HG02840 (cell line): ENCODE data around the gene MOV10L1.

ENCODE experiments used
- ATAC-seq: cut with Tn5 transposase; IDR thresholded peaks from one replicate; pipeline ENCODE4 v1.9.1; 2021; ENCODE audit warnings: mild to moderate bottlenecking, moderate library complexity, moderate number of reproducible peaks; ENCODE audit not compliant: unreplicated experiment, low FRiP score

MOV10L1 gene

DNA sequence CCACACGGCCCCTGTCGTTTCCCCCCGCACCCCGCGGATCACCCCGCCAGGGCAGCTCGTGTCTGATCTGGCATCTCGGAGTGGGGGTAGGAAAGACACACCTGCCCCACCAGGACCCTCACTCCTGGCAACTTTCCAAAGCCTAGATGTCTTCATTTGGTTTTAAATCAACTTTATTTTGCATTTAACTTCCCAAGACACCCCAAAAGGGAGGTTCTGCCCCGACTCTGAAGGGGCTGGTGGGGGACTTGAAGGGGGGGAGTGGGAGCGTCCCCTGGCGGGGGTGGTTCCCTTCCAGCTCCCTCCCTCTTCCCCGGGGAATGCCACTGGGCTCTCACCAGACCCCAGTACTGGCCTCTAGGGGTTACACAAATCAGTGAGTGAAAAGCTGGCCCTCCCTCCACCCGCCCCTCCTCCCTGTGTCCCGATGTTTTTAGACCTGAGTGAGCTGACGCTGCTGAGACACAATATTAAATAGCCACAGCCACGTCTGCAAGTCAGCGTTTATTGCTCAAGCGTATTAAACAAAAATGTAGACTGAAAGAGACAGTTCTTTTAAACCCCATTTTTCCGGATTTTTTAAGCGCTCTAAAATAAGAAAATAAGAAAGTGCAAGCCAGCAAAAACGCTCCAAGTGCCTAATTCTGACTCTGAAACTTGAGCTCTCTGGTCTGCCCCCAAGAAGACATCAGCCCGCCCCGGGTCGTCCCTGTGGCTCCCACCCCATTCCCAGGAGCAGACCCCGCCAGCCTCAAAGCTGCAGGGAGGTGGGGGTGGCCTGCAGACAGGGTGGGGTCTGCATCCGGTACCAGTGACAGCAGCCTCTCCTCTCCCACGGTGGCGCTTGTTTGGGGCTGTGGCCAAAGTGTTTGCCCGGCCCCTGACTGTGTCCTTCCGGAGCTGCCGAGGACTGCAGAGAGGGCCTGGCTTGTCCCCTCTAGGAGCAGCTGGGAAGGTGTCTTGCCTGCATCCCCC is 30.6 kb upstream of the MOV10L1 start:
- ATAC-seq: no peak

- no peak for ATAC-seq
These were observed 29.9 kb upstream of the MOV10L1 start for GRCh38 chr22:50059881-50060262.

GRCh38 chr22:50060441-50061140 is 29.2 kb upstream of the MOV10L1 start:
- ATAC-seq: no peak

DNA sequence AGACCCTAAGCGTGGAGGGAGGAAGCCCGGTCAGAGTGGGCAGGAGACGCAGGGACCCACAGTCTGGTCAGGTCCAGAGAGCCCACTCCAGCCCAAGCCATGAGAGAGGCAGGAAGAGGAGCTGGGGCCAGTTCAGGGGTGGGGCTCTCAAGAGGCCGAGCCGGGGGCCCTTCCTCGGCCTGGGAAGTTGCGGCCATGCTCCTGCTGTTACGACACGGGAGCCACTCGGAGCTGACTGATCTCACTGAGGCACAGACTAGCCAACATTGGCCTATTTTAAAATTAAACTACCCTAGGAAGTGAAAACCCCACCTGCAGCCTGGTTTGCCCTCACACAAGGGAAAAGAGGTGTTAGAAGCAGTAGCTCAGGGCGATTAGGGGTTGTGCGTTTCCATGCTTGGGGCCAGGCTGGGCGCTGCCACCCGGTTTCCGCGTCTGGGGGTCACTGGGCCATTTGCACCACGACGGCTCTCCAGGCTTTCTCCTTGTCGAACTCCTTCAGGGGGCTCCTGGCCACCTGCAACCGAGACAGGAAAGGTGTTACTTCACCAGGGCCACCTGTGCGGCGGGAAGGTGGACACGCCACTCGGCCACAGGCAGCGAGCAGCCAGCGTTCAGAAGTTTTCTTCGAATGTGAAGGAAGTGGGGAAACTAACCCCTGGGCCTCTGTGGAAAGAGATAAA is 28.5 kb upstream of the MOV10L1 start:
- ATAC-seq: no peak

- no peak for ATAC-seq
These were observed 27.9 kb upstream of the MOV10L1 start for GRCh38 chr22:50061824-50062355.

GRCh38 chr22:50062509-50063135 is 27.2 kb upstream of the MOV10L1 start:
- ATAC-seq: no peak

GRCh38 chr22:50063589-50064393 is 26.0 kb upstream of the MOV10L1 start:
- ATAC-seq: no peak

DNA sequence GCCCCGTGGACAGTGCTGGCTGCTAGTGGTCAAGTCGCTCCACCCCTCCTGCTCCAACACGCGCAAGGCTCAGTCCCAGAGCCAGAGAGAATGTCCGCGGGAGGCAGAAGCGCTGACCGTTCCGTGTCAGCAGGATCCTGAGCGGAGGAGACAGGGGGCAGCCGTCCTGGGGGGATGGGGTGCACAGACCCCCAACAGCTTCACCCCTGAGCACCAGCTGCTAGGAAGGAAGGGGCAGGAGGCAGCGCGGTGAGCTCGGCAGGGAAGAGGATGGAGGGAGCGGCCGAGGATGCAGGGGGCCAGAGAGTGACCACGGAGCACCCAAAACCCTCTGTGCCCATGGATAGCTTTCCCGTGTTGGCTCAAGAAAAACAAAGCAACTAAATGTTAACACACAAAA is 25.4 kb upstream of the MOV10L1 start:
- no peak for ATAC-seq

- no peak for ATAC-seq
These were observed 22.6 kb upstream of the MOV10L1 start for GRCh38 chr22:50067244-50067643.

DNA sequence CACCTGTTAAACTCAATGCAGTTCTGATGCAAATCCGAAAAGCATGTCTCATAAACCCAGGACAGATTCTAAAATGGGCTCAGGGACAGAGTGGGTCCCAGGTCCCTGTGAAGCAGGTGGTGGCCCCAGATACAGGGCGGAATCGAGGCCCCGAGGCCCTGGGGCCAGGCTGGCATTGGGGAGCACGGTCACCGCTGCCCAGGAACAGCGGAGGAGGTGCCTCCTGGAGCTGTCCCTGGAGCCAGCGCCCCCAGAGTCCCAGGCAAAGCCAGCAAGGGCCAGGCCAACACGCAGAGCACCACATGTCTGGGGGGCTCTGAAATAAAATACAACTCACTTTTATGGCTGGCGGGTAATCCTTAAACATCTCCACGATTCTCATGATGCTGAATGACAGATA is 21.7 kb upstream of the MOV10L1 start:
- ATAC-seq: no peak

- ATAC-seq: no peak
These were observed 19.4 kb upstream of the MOV10L1 start for GRCh38 chr22:50070366-50070765.

DNA sequence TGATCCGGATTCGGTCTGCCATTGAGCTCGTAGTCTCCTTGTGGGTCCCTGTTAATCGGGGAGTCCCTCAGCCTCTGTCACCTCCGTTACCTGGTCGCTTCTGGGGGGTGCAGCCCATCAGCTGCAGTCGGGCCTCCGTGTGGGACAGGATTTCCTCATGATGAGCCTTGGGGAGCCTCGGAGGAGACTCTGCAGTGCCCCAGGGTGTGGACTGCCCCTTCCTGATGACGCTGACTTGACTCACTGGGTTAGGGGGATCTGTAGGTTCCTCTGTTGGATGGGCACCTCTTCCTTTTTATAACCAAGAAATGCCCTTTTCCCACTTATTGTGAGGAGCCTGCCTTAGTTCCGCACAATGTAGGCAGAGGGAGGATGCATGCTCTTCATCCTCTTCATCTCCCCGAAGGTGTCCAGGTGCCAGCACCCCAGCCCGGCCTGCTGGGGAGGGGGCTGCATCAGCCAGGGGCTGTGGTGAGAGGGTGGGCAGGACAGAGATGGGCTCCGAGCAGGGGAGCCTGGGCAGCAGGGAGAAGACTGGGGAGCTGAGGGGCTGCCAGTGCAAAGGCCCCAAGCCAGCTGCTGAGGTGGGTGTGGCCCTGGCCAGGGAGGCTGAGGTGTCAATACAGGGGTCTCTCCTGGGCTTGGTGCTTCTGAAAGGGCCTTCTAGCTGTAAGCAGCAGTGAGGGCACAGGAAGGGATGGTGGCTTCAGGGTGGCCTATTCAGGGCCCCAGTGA is 18.2 kb upstream of the MOV10L1 start:
- ATAC-seq: no peak

GRCh38 chr22:50072167-50072555 is 17.6 kb upstream of the MOV10L1 start:
- no peak for ATAC-seq

- ATAC-seq: no peak
These were observed 16.9 kb upstream of the MOV10L1 start for GRCh38 chr22:50072714-50073538.

DNA sequence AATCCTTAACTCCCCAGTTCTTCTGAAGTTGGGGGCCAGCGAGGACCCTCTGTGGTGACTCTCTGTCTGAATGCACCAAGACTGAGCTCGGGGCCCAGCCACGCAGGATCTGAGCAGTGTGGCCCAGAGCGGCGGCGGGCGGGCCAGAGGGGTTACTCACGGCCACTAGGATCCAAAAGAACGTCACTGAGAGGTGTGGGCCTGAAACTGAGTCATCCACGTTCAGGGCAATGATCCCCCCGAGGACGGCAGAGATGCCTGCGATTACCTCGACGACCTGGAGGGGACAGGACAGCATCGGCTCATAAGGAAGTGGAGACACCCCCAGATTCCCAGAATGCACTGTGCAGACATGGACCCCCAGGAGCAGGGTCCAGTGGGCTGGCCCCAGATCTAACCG is 15.8 kb upstream of the MOV10L1 start:
- no peak for ATAC-seq

- no peak for ATAC-seq
These were observed 15.0 kb upstream of the MOV10L1 start for GRCh38 chr22:50074551-50075530.
